ENCODE data around the gene SNX4.

DNA sequence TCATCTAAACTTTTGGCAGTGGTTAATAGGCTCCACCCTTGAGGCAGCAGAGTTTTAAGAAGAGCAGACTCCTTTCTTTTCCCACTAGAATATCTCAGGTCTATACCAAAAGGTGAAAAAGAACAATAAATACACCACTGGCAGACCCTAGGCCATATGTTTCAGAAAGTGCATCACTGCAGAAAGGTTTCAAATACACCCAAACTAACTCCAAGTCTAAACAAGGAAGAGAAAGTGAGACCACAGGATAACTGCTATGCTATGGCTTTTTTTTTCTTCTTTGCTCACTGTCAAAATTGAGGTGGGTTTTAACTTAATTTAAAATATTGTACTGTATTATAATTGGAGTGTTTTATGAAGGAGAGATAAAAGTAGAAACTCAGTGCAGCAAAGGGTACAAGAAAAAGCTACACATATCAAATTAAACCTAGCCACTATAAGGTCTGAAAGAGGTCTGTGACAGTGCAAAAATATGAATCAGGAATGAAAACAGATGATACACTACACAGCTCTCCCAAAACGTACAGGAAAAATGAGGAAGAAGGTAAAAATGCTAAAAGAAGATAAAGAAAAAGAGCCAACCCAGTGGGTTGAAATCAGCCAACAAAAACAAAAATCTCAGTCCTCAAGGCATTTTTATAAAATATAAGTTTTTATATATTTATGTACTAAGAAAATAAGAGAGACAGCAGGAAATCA is 8.4 kb downstream of the SNX4 start:
- TF ChIP-seq REST (IDR thresholded peaks at IDR 0.05) (no peak), SREBF2 (IDR thresholded peaks at IDR 0.05) (no peak), POLR2A (IDR thresholded peaks at IDR 0.05; ENCODE audit: low read length) (no peak), SMC3 (IDR thresholded peaks at IDR 0.05) (no peak), MYC (IDR thresholded peaks at IDR 0.05; ENCODE audit: borderline replicate concordance, low read length) (no peak)
- TF ChIP-seq, protein P1, sequence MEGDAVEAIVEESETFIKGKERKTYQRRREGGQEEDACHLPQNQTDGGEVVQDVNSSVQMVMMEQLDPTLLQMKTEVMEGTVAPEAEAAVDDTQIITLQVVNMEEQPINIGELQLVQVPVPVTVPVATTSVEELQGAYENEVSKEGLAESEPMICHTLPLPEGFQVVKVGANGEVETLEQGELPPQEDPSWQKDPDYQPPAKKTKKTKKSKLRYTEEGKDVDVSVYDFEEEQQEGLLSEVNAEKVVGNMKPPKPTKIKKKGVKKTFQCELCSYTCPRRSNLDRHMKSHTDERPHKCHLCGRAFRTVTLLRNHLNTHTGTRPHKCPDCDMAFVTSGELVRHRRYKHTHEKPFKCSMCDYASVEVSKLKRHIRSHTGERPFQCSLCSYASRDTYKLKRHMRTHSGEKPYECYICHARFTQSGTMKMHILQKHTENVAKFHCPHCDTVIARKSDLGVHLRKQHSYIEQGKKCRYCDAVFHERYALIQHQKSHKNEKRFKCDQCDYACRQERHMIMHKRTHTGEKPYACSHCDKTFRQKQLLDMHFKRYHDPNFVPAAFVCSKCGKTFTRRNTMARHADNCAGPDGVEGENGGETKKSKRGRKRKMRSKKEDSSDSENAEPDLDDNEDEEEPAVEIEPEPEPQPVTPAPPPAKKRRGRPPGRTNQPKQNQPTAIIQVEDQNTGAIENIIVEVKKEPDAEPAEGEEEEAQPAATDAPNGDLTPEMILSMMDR (IDR thresholded peaks at IDR 0.05): no peak

Data from A549 (cell line).